Lower leg skin (tissue), 4 donors: ENCODE measurements around the gene ANKDD1B. TPM values are rescaled to one million over a fixed set of nuclear protein-coding genes. Genes with fewer than 3 reads are reported as not detected.
"Not testable (repeated sequence)": the region's sequence is repeated elsewhere in the genome, so short reads cannot be mapped to it uniquely, and the experiment has no call there.

Experiments
- DNase-seq, 2 donors: peaks; one replicate each; pipeline ENCODE4 v3.0.0-alpha.2; 2019; ENCODE audit warnings: low spot score in 2 of 2
- H3K4me3 ChIP-seq: fragments of 200-600 bp; sonication (generic); 2 replicates; pipeline ENCODE4 v1.5.1; 2017; ENCODE audit warnings: mild to moderate bottlenecking, low read depth; ENCODE audit not compliant: poor library complexity, severe bottlenecking
- CTCF ChIP-seq, 3 donors: fragments of 450-650 bp; IDR thresholded peaks; one replicate each; pipeline ENCODE4 v1.5.1; 2016; ENCODE audit warnings: antibody characterized with exemption in 3 of 3, mild to moderate bottlenecking in 3 of 3, moderate library complexity in 2 of 3
- POLR2A ChIP-seq, 2 donors: fragments of 450-650 bp; IDR thresholded peaks; one replicate each; pipeline ENCODE4 v1.6.1; 2016 to 2017; ENCODE audit warnings: antibody characterized with exemption in 2 of 2, mild to moderate bottlenecking in 1 of 2, moderate library complexity in 1 of 2
- WGBS, 2 donors: methylation state at CpG; one replicate each; pipeline ENCODE4 v1.1.5; 2018; 5-methylcytosine and 5-hydroxymethylcytosine counted together
- intact Hi-C: fragments of 100-400 bp; cut with DNase I; formaldehyde crosslinking; loops from one replicate; pipeline ENCODE4 v1.15.0; 2023; ENCODE audit warnings: low total_unique reads
- total RNA-seq, 4 donors: library from RNA; depleted of rRNA; stranded (reverse); fragments of >200 nt; gene quantifications; one replicate each; pipeline ENCODE4 v1.1.0, GENCODE V29; 2016

ANKDD1B gene
- total RNA-seq, 4 donors from 2014 or later, result 0.21 to 1.1 (median 0.45) TPM; not detected in 1

- intact Hi-C loops, result no loop called here
- TF ChIP-seq CTCF (IDR thresholded peaks at IDR 0.05) (no peak), POLR2A (IDR thresholded peaks at IDR 0.05) (no peak)
- 75 to 78% methylated on average over 3 of the region's 3 CpGs for WGBS, 2 donors
- no peak for DNase-seq
- no peak overlapping the region for H3K4me3 ChIP-seq
These were observed 9.3 kb upstream of the ANKDD1B start for GRCh38 chr5:75601996-75602395.

DNA sequence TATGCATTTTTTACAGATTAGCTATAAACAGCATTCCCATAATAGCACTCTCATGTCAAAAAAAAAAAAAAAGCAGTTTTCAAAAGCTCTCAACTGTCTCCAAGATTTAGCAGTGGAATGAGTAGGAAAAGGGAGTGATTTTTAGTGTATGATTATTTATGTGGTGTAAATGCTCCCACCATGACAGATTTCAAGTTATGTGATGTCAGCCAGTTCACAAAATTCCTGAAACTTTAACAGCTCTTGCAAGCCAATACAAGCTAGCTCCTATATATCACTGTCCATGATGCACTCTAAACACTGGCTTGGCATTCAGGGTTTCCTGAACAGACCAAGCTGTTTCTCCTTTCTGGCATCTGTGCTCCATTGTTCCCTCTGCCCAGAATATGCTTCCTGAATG, 7.9 kb upstream of the ANKDD1B start:
- H3K4me3 ChIP-seq, result no peak overlapping the region
- DNase-seq, result no peak
- TF ChIP-seq POLR2A (IDR thresholded peaks at IDR 0.05) (no peak), CTCF (IDR thresholded peaks at IDR 0.05) (no peak)
- intact Hi-C loops, result no loop called here

DNA sequence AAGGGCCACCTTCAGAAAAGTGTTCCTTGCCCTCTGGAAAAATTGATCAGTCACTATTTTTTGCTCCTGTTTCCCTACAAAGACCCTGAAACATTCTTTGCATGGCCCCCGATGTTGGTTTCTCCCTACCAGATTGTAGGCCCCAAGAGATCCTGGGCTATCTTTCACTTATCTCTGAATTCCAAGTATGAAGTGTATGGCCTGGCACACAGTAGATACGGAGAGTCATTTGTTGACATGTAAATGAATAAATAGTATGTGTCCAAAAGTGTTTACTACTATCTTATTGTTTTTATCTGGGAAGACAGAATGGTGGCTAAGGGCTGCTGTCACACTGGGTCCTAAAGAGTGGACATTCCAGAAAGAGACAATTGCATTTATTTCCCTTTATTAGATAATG, 7.4 kb upstream of the ANKDD1B start:
- no peak for DNase-seq
- WGBS, 2 donors, result 73 to 88% methylated on average over 2 of the region's 2 CpGs
- no peak overlapping the region for H3K4me3 ChIP-seq
- intact Hi-C loops, result no loop called here
- no peak for TF ChIP-seq POLR2A (IDR thresholded peaks at IDR 0.05)
- TF ChIP-seq CTCF (IDR thresholded peaks at IDR 0.05), result no peak

GRCh38 chr5:75607341-75607740, 3.9 kb upstream of the ANKDD1B start:
- 86 to 90% methylated on average over 5 of the region's 5 CpGs for WGBS, 2 donors
- DNase-seq, H3K4me3 ChIP-seq, intact Hi-C loops: not testable (repeated sequence)

DNA sequence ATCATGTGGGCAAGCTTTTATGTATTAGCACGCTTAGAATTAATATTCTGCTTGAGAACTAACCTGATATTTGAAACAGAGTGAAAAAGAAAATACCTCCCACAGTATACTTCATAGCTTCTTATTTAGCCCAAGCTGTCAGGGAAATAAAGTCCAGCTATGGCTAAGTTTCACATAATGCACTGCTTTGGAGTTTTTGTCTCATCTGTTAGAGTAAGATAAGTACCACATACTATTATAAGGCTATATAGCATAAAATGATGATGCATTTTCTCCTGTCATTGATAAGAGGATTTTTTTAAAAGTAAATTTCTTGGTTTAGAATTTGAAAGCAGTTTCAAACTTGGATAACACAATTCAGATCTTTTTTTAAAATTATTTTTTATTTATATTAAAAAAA, 2.4 kb upstream of the ANKDD1B start:
- WGBS, 2 donors, result 91 to 100% methylated on average over 1 of the region's 1 CpG
- H3K4me3 ChIP-seq, result no peak overlapping the region
- no peak for TF ChIP-seq POLR2A (IDR thresholded peaks at IDR 0.05)
- no peak for TF ChIP-seq CTCF (IDR thresholded peaks at IDR 0.05)
- intact Hi-C loops, result no loop called here
- no peak for DNase-seq

GRCh38 chr5:75610201-75610600, 1.1 kb upstream of the ANKDD1B start:
- TF ChIP-seq CTCF (IDR thresholded peaks at IDR 0.05) (no peak), POLR2A (IDR thresholded peaks at IDR 0.05) (no peak)
- H3K4me3 ChIP-seq, result no peak overlapping the region
- intact Hi-C loops, result no loop called here
- DNase-seq, result no peak
- 86 to 87% methylated on average over 5 of the region's 5 CpGs for WGBS, 2 donors

DNA sequence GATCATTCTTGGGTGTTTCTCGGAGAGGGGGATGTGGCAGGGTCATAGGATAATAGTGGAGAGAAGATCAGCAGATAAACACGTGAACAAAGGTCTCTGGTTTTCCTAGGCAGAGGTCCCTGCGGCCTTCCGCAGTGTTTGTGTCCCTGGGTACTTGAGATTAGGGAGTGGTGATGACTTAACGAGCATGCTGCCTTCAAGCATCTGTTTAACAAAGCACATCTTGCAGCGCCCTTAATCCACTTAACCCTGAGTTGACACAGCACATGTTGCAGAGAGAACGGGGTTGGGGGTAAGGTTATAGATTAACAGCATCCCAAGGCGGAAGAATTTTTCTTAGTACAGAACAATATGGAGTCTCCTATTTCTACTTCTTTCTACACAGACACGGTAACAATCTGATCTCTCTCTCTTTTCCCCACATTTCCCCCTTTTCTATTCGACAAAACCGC, 368 bp upstream of the ANKDD1B start:
- WGBS, 2 donors, result 24 to 31% methylated on average over 11 of the region's 11 CpGs
- DNase-seq, intact Hi-C loops: not testable (repeated sequence)
- H3K4me3 ChIP-seq, result peak overlapping the region; percentile 16
